ENCODE data around the gene EIF2A.

- TF ChIP-seq, protein P1, sequence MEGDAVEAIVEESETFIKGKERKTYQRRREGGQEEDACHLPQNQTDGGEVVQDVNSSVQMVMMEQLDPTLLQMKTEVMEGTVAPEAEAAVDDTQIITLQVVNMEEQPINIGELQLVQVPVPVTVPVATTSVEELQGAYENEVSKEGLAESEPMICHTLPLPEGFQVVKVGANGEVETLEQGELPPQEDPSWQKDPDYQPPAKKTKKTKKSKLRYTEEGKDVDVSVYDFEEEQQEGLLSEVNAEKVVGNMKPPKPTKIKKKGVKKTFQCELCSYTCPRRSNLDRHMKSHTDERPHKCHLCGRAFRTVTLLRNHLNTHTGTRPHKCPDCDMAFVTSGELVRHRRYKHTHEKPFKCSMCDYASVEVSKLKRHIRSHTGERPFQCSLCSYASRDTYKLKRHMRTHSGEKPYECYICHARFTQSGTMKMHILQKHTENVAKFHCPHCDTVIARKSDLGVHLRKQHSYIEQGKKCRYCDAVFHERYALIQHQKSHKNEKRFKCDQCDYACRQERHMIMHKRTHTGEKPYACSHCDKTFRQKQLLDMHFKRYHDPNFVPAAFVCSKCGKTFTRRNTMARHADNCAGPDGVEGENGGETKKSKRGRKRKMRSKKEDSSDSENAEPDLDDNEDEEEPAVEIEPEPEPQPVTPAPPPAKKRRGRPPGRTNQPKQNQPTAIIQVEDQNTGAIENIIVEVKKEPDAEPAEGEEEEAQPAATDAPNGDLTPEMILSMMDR (IDR thresholded peaks at IDR 0.05): no peak
- no peak for TF ChIP-seq POLR2A (IDR thresholded peaks at IDR 0.05)
Observed at GRCh38 chr3:150538324-150539208, 8.0 kb upstream of the EIF2A start.
